ENCODE data around the gene SDHAF1. TPM values are rescaled to one million over a fixed set of nuclear protein-coding genes. Genes with fewer than 3 reads are reported as not detected.
"Not testable (repeated sequence)": the region's sequence is repeated elsewhere in the genome, so short reads cannot be mapped to it uniquely, and the experiment has no call there.

Gene SDHAF1
- polyA plus RNA-seq, 1 donor from 2014 or later, result 53.7 TPM

GRCh38 chr19:36025541-36025940 is 30.6 kb downstream of the SDHAF1 start:
- H3K27me3 Mint-ChIP-seq, result no peaks in the 10 kb centered on the region
- no peak overlapping the region for H3K27ac Mint-ChIP-seq
- peaks cover 0 to 2% (median 0%) of the 10 kb centered on the region in 3 donors for H3K4me1 Mint-ChIP-seq
- H3K36me3 Mint-ChIP-seq, result peaks cover 19% of the 10 kb centered on the region
- H3K9me3 Mint-ChIP-seq, result no peaks in the 10 kb centered on the region
- H3K4me3 Mint-ChIP-seq, result no peak overlapping the region

GRCh38 chr19:36026091-36026876 is 31.3 kb downstream of the SDHAF1 start:
- no peaks in the 10 kb centered on the region for H3K9me3 Mint-ChIP-seq
- peaks cover 0 to 2% (median 0%) of the 10 kb centered on the region in 3 donors for H3K4me1 Mint-ChIP-seq
- H3K4me3 Mint-ChIP-seq, result no peak overlapping the region
- H3K36me3 Mint-ChIP-seq, result peaks cover 15% of the 10 kb centered on the region
- no peaks in the 10 kb centered on the region for H3K27me3 Mint-ChIP-seq
- H3K27ac Mint-ChIP-seq, result no peak overlapping the region

- peaks cover 2% of the 10 kb centered on the region for H3K27me3 Mint-ChIP-seq
- peaks cover 13% of the 10 kb centered on the region for H3K36me3 Mint-ChIP-seq
- H3K9me3 Mint-ChIP-seq, result no peaks in the 10 kb centered on the region
- peaks cover 0 to 2% (median 0%) of the 10 kb centered on the region in 3 donors for H3K4me1 Mint-ChIP-seq
- H3K27ac Mint-ChIP-seq, result no peak overlapping the region
- H3K4me3 Mint-ChIP-seq, result no peak overlapping the region
Observed at GRCh38 chr19:36027696-36028095, 32.7 kb downstream of the SDHAF1 start.

- peaks cover 13% of the 10 kb centered on the region for H3K36me3 Mint-ChIP-seq
- peaks cover 3% of the 10 kb centered on the region for H3K27me3 Mint-ChIP-seq
- no peak overlapping the region for H3K27ac Mint-ChIP-seq
- no peaks in the 10 kb centered on the region for H3K9me3 Mint-ChIP-seq
- H3K4me1 Mint-ChIP-seq, result peaks cover 0 to 2% (median 0%) of the 10 kb centered on the region in 3 donors
- peak overlapping the region in 1 of 4 donors; percentile 39 for H3K4me3 Mint-ChIP-seq
Observed at GRCh38 chr19:36028313-36029041, 33.5 kb downstream of the SDHAF1 start.

- Mint-ChIP-seq H3K27me3 (peaks cover 3% of the 10 kb centered on the region), H3K27ac (peak overlapping the region in 1 of 3 donors; percentile 45), H3K9me3 (no peaks in the 10 kb centered on the region), H3K36me3 (peaks cover 17% of the 10 kb centered on the region), H3K4me3 (no peak overlapping the region), H3K4me1 (peaks cover 0 to 2% (median 0%) of the 10 kb centered on the region in 3 donors)
Observed at GRCh38 chr19:36030264-36031148, 35.5 kb downstream of the SDHAF1 start.

- no peak overlapping the region for H3K4me3 Mint-ChIP-seq
- H3K4me1 Mint-ChIP-seq, result peaks cover 0 to 2% (median 1%) of the 10 kb centered on the region in 3 donors
- H3K9me3 Mint-ChIP-seq, result no peaks in the 10 kb centered on the region
- H3K27ac Mint-ChIP-seq, result no peak overlapping the region
- H3K27me3 Mint-ChIP-seq, result peaks cover 3% of the 10 kb centered on the region
- peaks cover 15% of the 10 kb centered on the region for H3K36me3 Mint-ChIP-seq
Observed at GRCh38 chr19:36031308-36031707, 36.3 kb downstream of the SDHAF1 start.

- Mint-ChIP-seq H3K4me1 (peaks cover 0 to 2% (median 1%) of the 10 kb centered on the region in 3 donors), H3K36me3 (peaks cover 14% of the 10 kb centered on the region), H3K27me3 (peaks cover 3% of the 10 kb centered on the region), H3K9me3 (no peaks in the 10 kb centered on the region), H3K27ac (peak within 1 kb of the TSS in 1 of 3 donors; percentile 47), H3K4me3 (peak within 1 kb of the TSS in 2 of 4 donors; percentile 17 to 57)
Observed at GRCh38 chr19:36032251-36033104, 37.5 kb downstream of the SDHAF1 start, which contains the start of gene CLIP3. Gene CLIP3, minus strand, starts transcription at chr19:36032873. Its CDS starts 516 bp downstream, at chr19:36032357.

- Mint-ChIP-seq H3K36me3 (peaks cover 8% of the 10 kb centered on the region), H3K4me3 (no peak overlapping the region), H3K4me1 (peaks cover 0 to 2% (median 1%) of the 10 kb centered on the region in 3 donors)
Observed at GRCh38 chr19:36040495-36040894, 45.5 kb downstream of the SDHAF1 start.

GRCh38 chr19:36041092-36041491 is 46.1 kb downstream of the SDHAF1 start:
- H3K27ac Mint-ChIP-seq, H3K27me3 Mint-ChIP-seq, H3K4me1 Mint-ChIP-seq, H3K36me3 Mint-ChIP-seq, H3K4me3 Mint-ChIP-seq, H3K9me3 Mint-ChIP-seq: not testable (repeated sequence)

More at GRCh38 chr19:36040495-36040894, 45.5 kb downstream of the SDHAF1 start:
- H3K27me3 Mint-ChIP-seq, result no peaks in the 10 kb centered on the region
- H3K9me3 Mint-ChIP-seq, result no peaks in the 10 kb centered on the region
- no peak overlapping the region for H3K27ac Mint-ChIP-seq

GRCh38 chr19:36041831-36042230 is 46.8 kb downstream of the SDHAF1 start:
- Mint-ChIP-seq H3K36me3 (peaks cover 8% of the 10 kb centered on the region), H3K27ac (no peak overlapping the region), H3K9me3 (no peaks in the 10 kb centered on the region), H3K4me3 (no peak overlapping the region), H3K27me3 (no peaks in the 10 kb centered on the region), H3K4me1 (peaks cover 0 to 2% (median 2%) of the 10 kb centered on the region in 3 donors)

- H3K4me1 Mint-ChIP-seq, result peaks cover 0 to 2% (median 2%) of the 10 kb centered on the region in 3 donors
- no peak overlapping the region for H3K4me3 Mint-ChIP-seq
- H3K27ac Mint-ChIP-seq, result no peak overlapping the region
- H3K27me3 Mint-ChIP-seq, result no peaks in the 10 kb centered on the region
- peaks cover 8% of the 10 kb centered on the region for H3K36me3 Mint-ChIP-seq
- H3K9me3 Mint-ChIP-seq, result no peaks in the 10 kb centered on the region
Observed at GRCh38 chr19:36043952-36044351, 49.0 kb downstream of the SDHAF1 start.

Data from IgD-negative memory B cell (primary cell).